Amniotic epithelial cell (primary cell): ENCODE data around the gene ARID1A.
"Not testable (repeated sequence)": the region's sequence is repeated elsewhere in the genome, so short reads cannot be mapped to it uniquely, and the experiment has no call there.

Experiments
- DNase-seq: peaks from one replicate; pipeline ENCODE4 v3.0.0-alpha.2; 2010; ENCODE audit warnings: low read depth

The ARID1A gene

GRCh38 chr1:26695356-26696118, at the start of gene ARID1A:
Gene ARID1A (plus strand): TSS chr1:26696015. CDS start chr1:26696404, 389 bp downstream.
- peak; percentile 98 for DNase-seq

GRCh38 chr1:26664802-26665201, 31.0 kb upstream of the ARID1A start:
- no peak for DNase-seq

GRCh38 chr1:26666855-26667254, 29.0 kb upstream of the ARID1A start:
- DNase-seq, result peak; percentile 82

GRCh38 chr1:26668106-26668786, 27.6 kb upstream of the ARID1A start:
- not testable (repeated sequence) for DNase-seq

- DNase-seq, result peak; percentile 79
These were observed 18.3 kb upstream of the ARID1A start for GRCh38 chr1:26677306-26678115.

- no peak for DNase-seq
These were observed 10.9 kb upstream of the ARID1A start for GRCh38 chr1:26684763-26685508.

GRCh38 chr1:26686795-26687194, 9.0 kb upstream of the ARID1A start:
- peak; percentile 67 for DNase-seq

- no peak for DNase-seq
These were observed 6.3 kb upstream of the ARID1A start for GRCh38 chr1:26689504-26689903.

- no peak for DNase-seq
These were observed 5.7 kb upstream of the ARID1A start for GRCh38 chr1:26690157-26690556.

GRCh38 chr1:26690576-26691031, 5.2 kb upstream of the ARID1A start:
- peak; percentile 46 for DNase-seq

- peak; percentile 95 for DNase-seq
These were observed 3.5 kb upstream of the ARID1A start for GRCh38 chr1:26692211-26692792.

- DNase-seq, result peak; percentile 99
These were observed 2.9 kb upstream of the ARID1A start for GRCh38 chr1:26692793-26693490.

- DNase-seq, result peak; percentile 71
These were observed 1.9 kb upstream of the ARID1A start for GRCh38 chr1:26693599-26694572.

GRCh38 chr1:26694638-26695355, 1.0 kb upstream of the ARID1A start:
- no peak for DNase-seq

- DNase-seq, result no peak
These were observed 371 bp downstream of the ARID1A start for GRCh38 chr1:26696119-26696653.

- DNase-seq, result no peak
These were observed 1.0 kb downstream of the ARID1A start for GRCh38 chr1:26696654-26697430.

- no peak for DNase-seq
These were observed 1.7 kb downstream of the ARID1A start for GRCh38 chr1:26697431-26697977.
